Measurements from ENCODE around the gene TP53AIP1. TPM values are rescaled to one million over a fixed set of nuclear protein-coding genes. Genes with fewer than 3 reads are reported as not detected.

Gene TP53AIP1
- total RNA-seq, 1 donor from 2014 or later, result 0.24 TPM

- Mint-ChIP-seq H3K4me3 (no peak overlapping the region), H3K4me1 (ENCODE audit: unreplicated experiment) (peaks cover 4% of the 10 kb centered on the region), H3K27me3 (no peaks in the 10 kb centered on the region), H3K9me3 (no peaks in the 10 kb centered on the region), H3K36me3 (peaks cover 43% of the 10 kb centered on the region), H3K27ac (no peak overlapping the region)
- DNase-seq (ENCODE audit: extremely low spot score, unreplicated experiment), result no peak
- TF ChIP-seq CTCF (conservative IDR thresholded peaks at IDR 0.05), result no peak
Observed at GRCh38 chr11:128970598-128971190, 28.0 kb upstream of the TP53AIP1 start.

GRCh38 chr11:128968916-128969315 lies 26.2 kb upstream of the TP53AIP1 start:
- DNase-seq (ENCODE audit: extremely low spot score, unreplicated experiment), result no peak
- H3K4me3 Mint-ChIP-seq, result no peak overlapping the region
- TF ChIP-seq CTCF (conservative IDR thresholded peaks at IDR 0.05), result no peak
- no peaks in the 10 kb centered on the region for H3K27me3 Mint-ChIP-seq
- no peak overlapping the region for H3K27ac Mint-ChIP-seq
- H3K36me3 Mint-ChIP-seq, result peaks cover 42% of the 10 kb centered on the region
- H3K4me1 Mint-ChIP-seq (ENCODE audit: unreplicated experiment), result peaks cover 12% of the 10 kb centered on the region
- no peaks in the 10 kb centered on the region for H3K9me3 Mint-ChIP-seq

- H3K27me3 Mint-ChIP-seq, result no peaks in the 10 kb centered on the region
- no peak for DNase-seq (ENCODE audit: extremely low spot score, unreplicated experiment)
Observed at GRCh38 chr11:128967578-128967977, 24.9 kb upstream of the TP53AIP1 start.

GRCh38 chr11:128965485-128965884 lies 22.8 kb upstream of the TP53AIP1 start:
- no peaks in the 10 kb centered on the region for H3K27me3 Mint-ChIP-seq

More at GRCh38 chr11:128967578-128967977, 24.9 kb upstream of the TP53AIP1 start:
- Mint-ChIP-seq H3K9me3 (no peaks in the 10 kb centered on the region), H3K4me1 (ENCODE audit: unreplicated experiment) (peaks cover 16% of the 10 kb centered on the region), H3K4me3 (no peak overlapping the region), H3K36me3 (peaks cover 34% of the 10 kb centered on the region), H3K27ac (no peak overlapping the region)
- TF ChIP-seq CTCF (conservative IDR thresholded peaks at IDR 0.05), result no peak

GRCh38 chr11:128964463-128964930 lies 21.8 kb upstream of the TP53AIP1 start:
- no peak for DNase-seq (ENCODE audit: extremely low spot score, unreplicated experiment)
- H3K27me3 Mint-ChIP-seq, result no peaks in the 10 kb centered on the region
- H3K4me1 Mint-ChIP-seq (ENCODE audit: unreplicated experiment), result peaks cover 16% of the 10 kb centered on the region
- TF ChIP-seq CTCF (conservative IDR thresholded peaks at IDR 0.05), result no peak
- no peak overlapping the region for H3K4me3 Mint-ChIP-seq
- peaks cover 14% of the 10 kb centered on the region for H3K36me3 Mint-ChIP-seq
- no peak overlapping the region for H3K27ac Mint-ChIP-seq
- no peaks in the 10 kb centered on the region for H3K9me3 Mint-ChIP-seq

More at GRCh38 chr11:128965485-128965884, 22.8 kb upstream of the TP53AIP1 start:
- peaks cover 23% of the 10 kb centered on the region for H3K36me3 Mint-ChIP-seq
- peaks cover 16% of the 10 kb centered on the region for H3K4me1 Mint-ChIP-seq (ENCODE audit: unreplicated experiment)
- DNase-seq (ENCODE audit: extremely low spot score, unreplicated experiment), result no peak
- TF ChIP-seq CTCF (conservative IDR thresholded peaks at IDR 0.05), result no peak
- H3K4me3 Mint-ChIP-seq, result no peak overlapping the region
- no peaks in the 10 kb centered on the region for H3K9me3 Mint-ChIP-seq
- H3K27ac Mint-ChIP-seq, result no peak overlapping the region
